ENCODE results near the gene B3GNT2.

GRCh38 chr2:62216616-62217015 is 20.7 kb downstream of the B3GNT2 start:
- TF ChIP-seq CTCF (IDR thresholded peaks at IDR 0.05; ENCODE audit: insufficient read depth, low read depth, low read length) (no peak), EZH2 (IDR thresholded peaks at IDR 0.05; ENCODE audit: insufficient read depth, low read length) (no peak)
